ENCODE results near the gene AGL. TPM values are rescaled to one million over a fixed set of nuclear protein-coding genes. Genes with fewer than 3 reads are reported as not detected.
A peak's percentile ranks its signal among the peaks of the same experiment; 100 is the strongest.

Gene AGL
- total and polyA plus RNA-seq, 2 of the 13 experiments (the other 11 are each of a cell fraction or from before 2014, with no cell fraction given), result 4.3 to 13.1 TPM

GRCh38 chr1:99850459-99851291 lies 514 bp downstream of the AGL start:
- CTCF ChIA-PET (ENCODE audit: low intra/inter-chr PET ratio, low total read pairs), result no interaction called here
- H3K9me3 ChIP-seq (ENCODE audit: low read length), result no peaks in the 10 kb centered on the region
- intact Hi-C loops (cut with micrococcal nuclease; ENCODE audit: unreplicated experiment) (loop anchor here (2.0 kb wide), 1 partner anchor 14 kb away; no protein-coding TSS in a partner anchor), in situ Hi-C loops (cut with HindIII; ENCODE audit: extremely low pct_ligation_motif_present, low pct_unique_long_range_greater_than_20kb) (no loop called here)
- POLR2A ChIA-PET, result interaction anchor here (0.8 to 2.3 kb wide), 6 partner anchors 9 to 187 kb away, joined by 3 to 10 read pairs (median 4); partner anchors contain the start of gene SLC35A3
- H3K36me3 ChIP-seq (replicated peaks in 1 of 2; ENCODE audit: control insufficient read depth in 1 of 2, insufficient read depth in 2 of 2, low read length in 2 of 2), result peaks cover 2 to 10% of the 10 kb centered on the region in 2 experiments; a peak in 3 of 5 replicates
- H3K9ac ChIP-seq (ENCODE audit: insufficient read depth, low read depth, low read length), result peak overlapping the region; percentile 80
- peak overlapping the region; percentile 79 to 99 (median 88) for H3K4me3 ChIP-seq (replicated peaks in 1 of 3; ENCODE audit: insufficient read depth in 1 of 3, low read depth in 2 of 3, low read length in 3 of 3)
- whole genome bisulfite sequencing (ENCODE audit: low lambda C conversion rate), result 3% methylated on average over 15 of the region's 15 CpGs
- peaks cover 3% of the 10 kb centered on the region for H3K79me2 ChIP-seq (ENCODE audit: insufficient read depth, low read length)
- BruUV-seq (replicated peaks), result TSS peak; percentile 67
- H3K27me3 ChIP-seq (ENCODE audit: control insufficient read depth in 1 of 2, insufficient read depth in 2 of 2, low read length in 2 of 2), result no peaks in the 10 kb centered on the region; a peak in 1 of 5 replicates
- DNase-seq (ENCODE audit: low spot score) (no peak), ATAC-seq (peak; percentile 28), FAIRE-seq (peak; percentile 32)
- H3K4me1 ChIP-seq (ENCODE audit: insufficient read depth, low read length), result peaks cover 29% of the 10 kb centered on the region
- peak overlapping the region; percentile 73 for H3K27ac ChIP-seq (ENCODE audit: extremely low read length, insufficient read depth, low read length)
- H4K20me1 ChIP-seq (ENCODE audit: insufficient read depth, low read length), result no peaks in the 10 kb centered on the region
- peak overlapping the region; percentile 68 for H2AFZ ChIP-seq (ENCODE audit: low read length)
- peak overlapping the region; percentile 78 for H3K4me2 ChIP-seq (ENCODE audit: low read depth, low read length)
- TF ChIP-seq PHF8 (CRISPR knock-in tag; IDR thresholded peaks at IDR 0.05) (no peak), HBP1 (CRISPR knock-in tag; IDR thresholded peaks at IDR 0.05; ENCODE audit: low read depth) (no peak), KDM5A (IDR thresholded peaks at IDR 0.05; ENCODE audit: borderline replicate concordance, low read length) (0 out of 2 replicates have a peak, but pooled peaks have one; percentile 2), ZNF101 (CRISPR knock-in tag; IDR thresholded peaks at IDR 0.05; ENCODE audit: borderline replicate concordance, low read depth) (no peak), ZNF660 (CRISPR knock-in tag; IDR thresholded peaks at IDR 0.05; ENCODE audit: borderline replicate concordance, low read depth) (no peak), THAP8 (CRISPR knock-in tag; IDR thresholded peaks at IDR 0.05; ENCODE audit: borderline replicate concordance) (no peak), ZNF362 (CRISPR knock-in tag; IDR thresholded peaks at IDR 0.05; ENCODE audit: borderline replicate concordance) (no peak), ARID4A (CRISPR knock-in tag; IDR thresholded peaks at IDR 0.05; ENCODE audit: borderline replicate concordance) (no peak), GMEB2 (CRISPR knock-in tag; IDR thresholded peaks at IDR 0.05; ENCODE audit: low read depth) (no peak), IKZF5 (CRISPR knock-in tag; IDR thresholded peaks at IDR 0.05) (no peak), ZNF205 (CRISPR knock-in tag; IDR thresholded peaks at IDR 0.05) (no peak)

Data from HepG2 (cell line).